ENCODE measurements around the gene TMEM245. TPM values are rescaled to one million over a fixed set of nuclear protein-coding genes. Genes with fewer than 3 reads are reported as not detected.
A peak's percentile ranks its signal among the peaks of the same experiment; 100 is the strongest.

The TMEM245 gene
- total and polyA plus RNA-seq, 2 of the 13 experiments (the other 11 are each of a cell fraction or from before 2014, with no cell fraction given): 53.5 to 55.4 TPM

DNA sequence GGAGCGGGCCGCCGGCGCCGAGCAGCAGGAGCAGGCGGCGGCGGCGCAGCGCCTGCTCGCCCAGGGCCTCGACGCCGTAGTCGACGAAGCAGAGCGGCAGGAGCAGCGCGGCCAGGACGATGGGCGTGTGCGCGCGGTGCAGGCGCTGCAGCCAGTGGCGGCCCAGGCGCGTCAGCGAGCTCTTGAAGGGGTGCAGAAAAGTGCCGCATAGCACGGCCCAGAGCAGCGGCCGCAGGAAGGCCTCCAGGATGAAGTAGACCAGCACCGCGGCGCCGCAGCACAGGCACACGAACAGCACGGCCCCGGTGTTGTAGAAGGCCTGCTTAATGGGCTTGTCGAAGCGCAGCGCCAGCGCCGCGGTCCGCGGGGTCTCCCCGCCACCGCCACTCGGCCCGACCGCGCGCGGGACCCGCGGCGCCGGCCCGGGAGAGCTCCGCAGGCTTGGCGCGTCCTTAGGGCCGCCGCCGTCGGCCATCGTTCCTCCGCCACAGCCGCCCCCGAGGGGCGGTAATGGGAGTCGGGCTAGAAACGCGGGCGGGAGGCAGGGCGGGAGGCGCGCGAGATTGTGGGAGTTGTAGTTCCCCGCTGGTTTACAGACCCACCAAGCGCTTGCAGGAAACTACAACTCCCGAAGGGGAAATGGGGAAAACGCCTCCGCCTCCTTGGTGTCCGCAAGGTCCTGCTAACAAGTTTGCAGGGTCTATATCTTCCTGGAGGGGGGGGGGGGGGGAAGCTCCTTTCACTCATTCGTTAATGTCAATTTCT lies at the start of gene TMEM245 (continued):
- TF ChIP-seq ZNF563 (CRISPR knock-in tag; IDR thresholded peaks at IDR 0.05) (peak; percentile 69; the same call in 1 of the 2 replicates), PAWR (CRISPR knock-in tag; IDR thresholded peaks at IDR 0.05; ENCODE audit: borderline replicate concordance) (no peak), ZNF383 (CRISPR knock-in tag; IDR thresholded peaks at IDR 0.05; ENCODE audit: borderline replicate concordance) (no peak), SIN3A (IDR thresholded peaks at IDR 0.05; ENCODE audit: borderline replicate concordance, low read depth, low read length) (no peak; the same call in 1 of the 2 replicates), ZKSCAN1 (IDR thresholded peaks at IDR 0.05; ENCODE audit: low read length) (no peak), ZNF644 (CRISPR knock-in tag; IDR thresholded peaks at IDR 0.05; ENCODE audit: low read depth) (no peak), MLLT10 (CRISPR knock-in tag; IDR thresholded peaks at IDR 0.05) (no peak), CEBPB (IDR thresholded peaks at IDR 0.05; ENCODE audit: borderline replicate concordance, low read depth, low read length) (no peak), ZNF431 (CRISPR knock-in tag; IDR thresholded peaks at IDR 0.05; ENCODE audit: borderline replicate concordance, low read depth) (no peak), ZFX (CRISPR knock-in tag; IDR thresholded peaks at IDR 0.05; ENCODE audit: low read depth) (peak; percentile 79), SRSF1 (optimal IDR thresholded peaks at IDR 0.05; ENCODE audit: low read depth, low read length) (peak; percentile 88), SMC3 (IDR thresholded peaks at IDR 0.05; ENCODE audit: low read length) (no peak), MBNL3 (CRISPR knock-in tag; conservative IDR thresholded peaks at IDR 0.05) (no peak)
- TF ChIP-seq, protein P1, sequence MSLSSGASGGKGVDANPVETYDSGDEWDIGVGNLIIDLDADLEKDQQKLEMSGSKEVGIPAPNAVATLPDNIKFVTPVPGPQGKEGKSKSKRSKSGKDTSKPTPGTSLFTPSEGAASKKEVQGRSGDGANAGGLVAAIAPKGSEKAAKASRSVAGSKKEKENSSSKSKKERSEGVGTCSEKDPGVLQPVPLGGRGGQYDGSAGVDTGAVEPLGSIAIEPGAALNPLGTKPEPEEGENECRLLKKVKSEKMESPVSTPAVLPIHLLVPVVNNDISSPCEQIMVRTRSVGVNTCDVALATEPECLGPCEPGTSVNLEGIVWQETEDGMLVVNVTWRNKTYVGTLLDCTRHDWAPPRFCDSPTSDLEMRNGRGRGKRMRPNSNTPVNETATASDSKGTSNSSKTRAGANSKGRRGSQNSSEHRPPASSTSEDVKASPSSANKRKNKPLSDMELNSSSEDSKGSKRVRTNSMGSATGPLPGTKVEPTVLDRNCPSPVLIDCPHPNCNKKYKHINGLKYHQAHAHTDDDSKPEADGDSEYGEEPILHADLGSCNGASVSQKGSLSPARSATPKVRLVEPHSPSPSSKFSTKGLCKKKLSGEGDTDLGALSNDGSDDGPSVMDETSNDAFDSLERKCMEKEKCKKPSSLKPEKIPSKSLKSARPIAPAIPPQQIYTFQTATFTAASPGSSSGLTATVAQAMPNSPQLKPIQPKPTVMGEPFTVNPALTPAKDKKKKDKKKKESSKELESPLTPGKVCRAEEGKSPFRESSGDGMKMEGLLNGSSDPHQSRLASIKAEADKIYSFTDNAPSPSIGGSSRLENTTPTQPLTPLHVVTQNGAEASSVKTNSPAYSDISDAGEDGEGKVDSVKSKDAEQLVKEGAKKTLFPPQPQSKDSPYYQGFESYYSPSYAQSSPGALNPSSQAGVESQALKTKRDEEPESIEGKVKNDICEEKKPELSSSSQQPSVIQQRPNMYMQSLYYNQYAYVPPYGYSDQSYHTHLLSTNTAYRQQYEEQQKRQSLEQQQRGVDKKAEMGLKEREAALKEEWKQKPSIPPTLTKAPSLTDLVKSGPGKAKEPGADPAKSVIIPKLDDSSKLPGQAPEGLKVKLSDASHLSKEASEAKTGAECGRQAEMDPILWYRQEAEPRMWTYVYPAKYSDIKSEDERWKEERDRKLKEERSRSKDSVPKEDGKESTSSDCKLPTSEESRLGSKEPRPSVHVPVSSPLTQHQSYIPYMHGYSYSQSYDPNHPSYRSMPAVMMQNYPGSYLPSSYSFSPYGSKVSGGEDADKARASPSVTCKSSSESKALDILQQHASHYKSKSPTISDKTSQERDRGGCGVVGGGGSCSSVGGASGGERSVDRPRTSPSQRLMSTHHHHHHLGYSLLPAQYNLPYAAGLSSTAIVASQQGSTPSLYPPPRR (CRISPR knock-in tag; IDR thresholded peaks at IDR 0.05; ENCODE audit: borderline replicate concordance): no peak
- TF ChIP-seq, protein P2, sequence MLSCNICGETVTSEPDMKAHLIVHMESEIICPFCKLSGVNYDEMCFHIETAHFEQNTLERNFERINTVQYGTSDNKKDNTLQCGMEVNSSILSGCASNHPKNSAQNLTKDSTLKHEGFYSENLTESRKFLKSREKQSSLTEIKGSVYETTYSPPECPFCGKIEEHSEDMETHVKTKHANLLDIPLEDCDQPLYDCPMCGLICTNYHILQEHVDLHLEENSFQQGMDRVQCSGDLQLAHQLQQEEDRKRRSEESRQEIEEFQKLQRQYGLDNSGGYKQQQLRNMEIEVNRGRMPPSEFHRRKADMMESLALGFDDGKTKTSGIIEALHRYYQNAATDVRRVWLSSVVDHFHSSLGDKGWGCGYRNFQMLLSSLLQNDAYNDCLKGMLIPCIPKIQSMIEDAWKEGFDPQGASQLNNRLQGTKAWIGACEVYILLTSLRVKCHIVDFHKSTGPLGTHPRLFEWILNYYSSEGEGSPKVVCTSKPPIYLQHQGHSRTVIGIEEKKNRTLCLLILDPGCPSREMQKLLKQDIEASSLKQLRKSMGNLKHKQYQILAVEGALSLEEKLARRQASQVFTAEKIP (CRISPR knock-in tag; IDR thresholded peaks at IDR 0.05; ENCODE audit: borderline replicate concordance): no peak
- TF ChIP-seq, protein P3, sequence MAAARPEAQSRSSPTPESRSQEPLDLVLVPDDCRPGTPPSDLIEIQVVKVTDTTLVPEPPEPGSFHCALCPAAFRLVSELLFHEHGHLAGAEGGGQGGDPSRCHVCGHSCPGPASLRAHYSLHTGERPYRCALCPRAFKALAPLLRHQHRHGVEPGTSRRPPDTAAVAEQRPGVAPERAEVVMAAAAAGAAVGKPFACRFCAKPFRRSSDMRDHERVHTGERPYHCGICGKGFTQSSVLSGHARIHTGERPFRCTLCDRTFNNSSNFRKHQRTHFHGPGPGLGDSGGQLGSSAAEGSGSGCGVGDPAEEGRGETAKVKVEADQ (CRISPR knock-in tag; IDR thresholded peaks at IDR 0.05; ENCODE audit: borderline replicate concordance): no peak
- TF ChIP-seq, protein P4, sequence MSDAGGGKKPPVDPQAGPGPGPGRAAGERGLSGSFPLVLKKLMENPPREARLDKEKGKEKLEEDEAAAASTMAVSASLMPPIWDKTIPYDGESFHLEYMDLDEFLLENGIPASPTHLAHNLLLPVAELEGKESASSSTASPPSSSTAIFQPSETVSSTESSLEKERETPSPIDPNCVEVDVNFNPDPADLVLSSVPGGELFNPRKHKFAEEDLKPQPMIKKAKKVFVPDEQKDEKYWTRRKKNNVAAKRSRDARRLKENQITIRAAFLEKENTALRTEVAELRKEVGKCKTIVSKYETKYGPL (CRISPR knock-in tag; IDR thresholded peaks at IDR 0.05): no peak

All from HepG2 (cell line).